ENCODE data around the gene LYPD6B. TPM values are rescaled to one million over a fixed set of nuclear protein-coding genes. Genes with fewer than 3 reads are reported as not detected.

LYPD6B gene
- polyA plus RNA-seq, 1 experiment: 0.26 TPM

DNA sequence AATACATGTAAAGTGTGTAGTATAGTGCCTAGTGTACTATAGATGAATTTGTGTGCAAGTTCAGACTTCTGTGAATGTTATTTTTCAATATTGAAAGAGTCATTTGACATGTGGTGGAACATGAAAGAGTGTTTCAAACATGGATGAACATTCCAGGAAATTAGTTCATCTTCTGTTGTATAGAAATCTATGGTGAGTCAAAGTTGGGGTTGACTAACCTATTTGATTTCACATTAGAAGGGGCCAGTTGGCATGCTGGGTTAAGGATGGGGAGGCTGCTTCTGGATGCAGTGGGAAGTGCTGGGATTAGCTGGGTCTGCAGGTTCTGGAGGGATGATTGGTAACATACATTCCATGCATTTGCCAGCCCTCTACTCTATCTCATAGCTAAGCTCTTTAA is 50.6 kb downstream of the LYPD6B start:
- Histone ChIP-seq H3K9me3 (ENCODE audit: control insufficient read depth, insufficient read depth, low read length) (no peaks in the 10 kb centered on the region), H3K4me3 (ENCODE audit: low read depth, low read length) (no peak overlapping the region), H3K27ac (ENCODE audit: low read depth, low read length) (no peak overlapping the region), H3K27me3 (ENCODE audit: control insufficient read depth, insufficient read depth, low read length) (no peaks in the 10 kb centered on the region)
- ChIA-PET POLR2A (no interaction called here), CTCF (interaction anchor here (1.3 kb wide), 1 partner anchor 12 kb away, joined by 3 read pairs; no protein-coding TSS in a partner anchor)
- TF ChIP-seq, protein P1, sequence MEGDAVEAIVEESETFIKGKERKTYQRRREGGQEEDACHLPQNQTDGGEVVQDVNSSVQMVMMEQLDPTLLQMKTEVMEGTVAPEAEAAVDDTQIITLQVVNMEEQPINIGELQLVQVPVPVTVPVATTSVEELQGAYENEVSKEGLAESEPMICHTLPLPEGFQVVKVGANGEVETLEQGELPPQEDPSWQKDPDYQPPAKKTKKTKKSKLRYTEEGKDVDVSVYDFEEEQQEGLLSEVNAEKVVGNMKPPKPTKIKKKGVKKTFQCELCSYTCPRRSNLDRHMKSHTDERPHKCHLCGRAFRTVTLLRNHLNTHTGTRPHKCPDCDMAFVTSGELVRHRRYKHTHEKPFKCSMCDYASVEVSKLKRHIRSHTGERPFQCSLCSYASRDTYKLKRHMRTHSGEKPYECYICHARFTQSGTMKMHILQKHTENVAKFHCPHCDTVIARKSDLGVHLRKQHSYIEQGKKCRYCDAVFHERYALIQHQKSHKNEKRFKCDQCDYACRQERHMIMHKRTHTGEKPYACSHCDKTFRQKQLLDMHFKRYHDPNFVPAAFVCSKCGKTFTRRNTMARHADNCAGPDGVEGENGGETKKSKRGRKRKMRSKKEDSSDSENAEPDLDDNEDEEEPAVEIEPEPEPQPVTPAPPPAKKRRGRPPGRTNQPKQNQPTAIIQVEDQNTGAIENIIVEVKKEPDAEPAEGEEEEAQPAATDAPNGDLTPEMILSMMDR (IDR thresholded peaks at IDR 0.05; ENCODE audit: low read depth, low read length): no peak
- no peak for DNase-seq (ENCODE audit: low read depth, low spot score)

DNA sequence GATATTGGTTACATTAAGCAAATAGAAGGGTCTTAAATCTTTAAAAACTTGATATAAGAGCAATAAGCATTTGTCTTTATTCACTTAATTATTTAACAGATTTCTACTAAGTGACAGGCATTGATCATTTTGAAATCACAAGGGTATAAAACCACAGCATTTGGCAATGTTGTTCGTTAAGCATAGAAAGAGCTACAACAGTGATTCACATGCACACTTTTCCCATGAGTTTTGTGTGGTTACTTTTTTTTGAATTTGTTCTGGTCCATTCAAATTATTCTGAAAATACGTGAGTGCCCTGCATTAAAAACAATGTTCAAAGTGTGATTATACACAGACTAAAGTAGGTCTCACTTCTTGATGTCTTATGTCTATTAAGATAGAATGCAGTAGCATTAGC is 52.2 kb downstream of the LYPD6B start:
- ChIA-PET CTCF (no interaction called here), POLR2A (no interaction called here)
- no peak overlapping the region for H3K4me3 ChIP-seq (ENCODE audit: low read depth, low read length)
- no peaks in the 10 kb centered on the region for H3K27me3 ChIP-seq (ENCODE audit: control insufficient read depth, insufficient read depth, low read length)
- H3K27ac ChIP-seq (ENCODE audit: low read depth, low read length): no peak overlapping the region
- TF ChIP-seq, protein P1 (IDR thresholded peaks at IDR 0.05; ENCODE audit: low read depth, low read length): no peak
- DNase-seq (ENCODE audit: low read depth, low spot score): no peak
- no peaks in the 10 kb centered on the region for H3K9me3 ChIP-seq (ENCODE audit: control insufficient read depth, insufficient read depth, low read length)

DNA sequence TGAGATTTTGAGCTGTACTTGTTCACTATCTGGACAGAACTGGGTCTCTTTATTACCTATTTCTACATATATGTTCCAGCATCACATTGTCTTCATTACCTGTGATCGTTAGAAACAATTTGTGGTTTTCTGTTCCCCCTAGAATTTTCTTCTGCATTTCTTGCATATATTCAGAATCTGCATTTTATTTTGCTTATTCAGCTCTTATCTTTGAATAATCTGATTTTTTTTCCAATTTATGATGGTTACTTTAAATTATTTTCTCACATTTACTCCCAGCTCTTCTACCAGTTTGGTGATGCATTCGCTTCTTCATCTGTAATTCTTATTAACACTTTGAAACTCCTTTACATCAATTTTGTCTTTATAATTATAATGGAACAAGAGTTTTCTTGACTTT is 55.1 kb downstream of the LYPD6B start:
- ChIA-PET POLR2A (no interaction called here), CTCF (no interaction called here)
- Histone ChIP-seq H3K4me3 (ENCODE audit: low read depth, low read length) (no peak overlapping the region), H3K27me3 (ENCODE audit: control insufficient read depth, insufficient read depth, low read length) (no peaks in the 10 kb centered on the region), H3K9me3 (ENCODE audit: control insufficient read depth, insufficient read depth, low read length) (no peaks in the 10 kb centered on the region), H3K27ac (ENCODE audit: low read depth, low read length) (no peak overlapping the region)
- no peak for DNase-seq (ENCODE audit: low read depth, low spot score)
- TF ChIP-seq, protein P1 (IDR thresholded peaks at IDR 0.05; ENCODE audit: low read depth, low read length): no peak

DNA sequence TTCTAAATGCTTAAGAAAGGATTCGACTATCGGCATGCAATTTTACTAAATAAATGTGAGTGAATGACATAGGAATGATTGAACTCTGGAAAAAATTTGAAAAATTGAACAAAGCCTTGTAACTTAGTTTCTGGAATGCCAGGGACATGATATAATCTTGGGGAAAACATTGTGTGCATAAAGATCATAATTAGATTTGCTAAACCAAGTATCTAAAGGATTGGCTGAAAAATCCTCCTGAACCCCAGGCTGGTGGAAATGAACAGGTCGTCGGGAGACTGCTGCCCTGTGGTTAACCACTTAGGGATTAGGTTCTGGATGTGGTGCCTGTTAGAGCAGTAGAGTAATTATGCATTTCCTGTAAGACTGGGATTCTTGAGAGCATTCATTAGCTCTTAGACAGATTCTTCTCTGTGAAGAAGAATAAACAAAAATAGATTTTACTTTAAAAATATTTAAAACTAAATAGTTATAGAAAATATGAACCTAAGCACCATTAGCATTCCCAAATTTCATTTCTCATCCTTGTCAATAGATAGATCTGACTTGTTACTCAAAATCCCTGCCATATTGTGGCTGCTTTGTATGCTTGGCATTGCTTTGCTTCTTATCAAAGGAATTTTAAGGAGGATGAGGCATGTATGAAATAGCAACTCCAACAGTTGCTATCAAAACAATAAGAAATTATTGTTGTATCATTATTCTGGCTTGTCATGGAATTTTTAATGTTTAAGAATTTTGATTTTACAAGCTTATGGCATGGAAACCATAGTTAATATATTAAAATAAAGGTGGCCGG is 55.9 kb downstream of the LYPD6B start:
- no peak overlapping the region for H3K4me3 ChIP-seq (ENCODE audit: low read depth, low read length)
- H3K27ac ChIP-seq (ENCODE audit: low read depth, low read length): no peak overlapping the region

DNA sequence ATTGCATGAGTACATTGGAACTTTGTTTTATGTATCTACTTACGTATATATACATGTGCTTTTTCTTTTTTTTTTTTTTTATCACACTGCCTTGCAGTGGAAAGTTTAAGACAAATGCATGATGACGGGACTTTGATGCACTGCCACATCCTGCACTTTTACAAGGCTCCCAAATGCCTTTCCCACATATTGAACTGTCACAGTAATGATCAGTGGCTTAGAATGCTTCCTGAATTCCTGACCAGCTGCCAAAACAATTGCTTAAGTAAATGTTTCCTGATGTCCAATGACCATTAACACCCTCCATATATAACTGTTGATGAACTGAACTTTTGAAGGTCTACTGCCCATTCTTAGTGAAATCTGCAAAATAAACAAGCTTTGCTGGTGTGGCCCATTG is 60.2 kb downstream of the LYPD6B start:
- TF ChIP-seq, protein P1 (IDR thresholded peaks at IDR 0.05; ENCODE audit: low read depth, low read length): no peak
- ChIA-PET CTCF (interaction anchor here (0.5 to 0.7 kb wide), 3 partner anchors 52 to 360 kb away, joined by 3 to 8 read pairs (median 4); no protein-coding TSS in a partner anchor), POLR2A (no interaction called here)
- H3K9me3 ChIP-seq (ENCODE audit: control insufficient read depth, insufficient read depth, low read length): no peaks in the 10 kb centered on the region
- no peak overlapping the region for H3K27ac ChIP-seq (ENCODE audit: low read depth, low read length)
- DNase-seq (ENCODE audit: low read depth, low spot score): no peak
- no peaks in the 10 kb centered on the region for H3K27me3 ChIP-seq (ENCODE audit: control insufficient read depth, insufficient read depth, low read length)
- no peak overlapping the region for H3K4me3 ChIP-seq (ENCODE audit: low read depth, low read length)

More for the DNA sequence above, 55.9 kb downstream of the LYPD6B start:
- no peak for DNase-seq (ENCODE audit: low read depth, low spot score)
- POLR2A ChIA-PET: no interaction called here
- CTCF ChIA-PET: interaction anchor here (1.4 kb wide), 1 partner anchor 77 kb away, joined by 5 read pairs; no protein-coding TSS in a partner anchor
- TF ChIP-seq, protein P1 (IDR thresholded peaks at IDR 0.05; ENCODE audit: low read depth, low read length): no peak
- Histone ChIP-seq H3K27me3 (ENCODE audit: control insufficient read depth, insufficient read depth, low read length) (no peaks in the 10 kb centered on the region), H3K9me3 (ENCODE audit: control insufficient read depth, insufficient read depth, low read length) (no peaks in the 10 kb centered on the region)

All from AG04450 (cell line).